Naive thymus-derived CD4-positive, alpha-beta T cell (primary cell): ENCODE measurements around the gene ARPC2. TPM values are rescaled to one million over a fixed set of nuclear protein-coding genes. Genes with fewer than 3 reads are reported as not detected.
A peak's percentile ranks its signal among the peaks of the same experiment; 100 is the strongest.

Experiments used
- ATAC-seq: fragments of 150-1000 bp; cut with Tn5 transposase; 2 replicates; pipeline ENCODE4 v1.10.0; 2021; ENCODE audit warnings: mild to moderate bottlenecking, moderate library complexity
- CTCF ChIA-PET: fragments of 350-600 bp; sonication (Branson Sonifier 250); formaldehyde crosslinking; loops from one replicate; lab custom pipeline; 2021; ENCODE audit warnings: antibody characterized with exemption; lab: Charles Lee
- POLR2A ChIA-PET: fragments of 350-600 bp; sonication (Branson Sonifier 250); formaldehyde crosslinking; loops from one replicate; lab custom pipeline; 2021; ENCODE audit warnings: antibody characterized with exemption, inconsistent platforms; lab: Charles Lee
- DNase-seq, 9 donors: peaks; one replicate each; pipeline versions ENCODE4 v3.0.0 to v3.0.0-alpha.2; 2020 to 2022; ENCODE audit warnings: mixed read lengths in 1 of 9
- H3K27ac ChIP-seq: one replicate; pipeline ENCODE4 v1.7.0; 2013; ENCODE audit warnings: mild to moderate bottlenecking, low read depth, low read length, moderate library complexity
- H3K27me3 ChIP-seq, 2 donors: one replicate each; pipeline ENCODE4 v1.7.0; 2013; ENCODE audit warnings: low read length in 2 of 2, mild to moderate bottlenecking in 2 of 2, moderate library complexity in 2 of 2; ENCODE audit not compliant: control insufficient read depth in 2 of 2, insufficient read depth in 2 of 2
- H3K36me3 ChIP-seq, 3 experiments: 1 replicate in 2 of 3; 2 replicates in 1 of 3; pipeline ENCODE4 v1.7.0; 2013; ENCODE audit warnings: low read length in 3 of 3, mild to moderate bottlenecking in 3 of 3, moderate library complexity in 1 of 3; ENCODE audit not compliant: insufficient read depth in 3 of 3, control insufficient read depth in 2 of 3
- H3K4me1 ChIP-seq, 2 donors: one replicate each; pipeline ENCODE4 v1.7.0; 2013; ENCODE audit warnings: low read length in 2 of 2, mild to moderate bottlenecking in 2 of 2, moderate library complexity in 1 of 2; ENCODE audit not compliant: control insufficient read depth in 2 of 2, insufficient read depth in 2 of 2
- H3K4me3 ChIP-seq: 2 replicates; pipeline ENCODE4 v1.7.0; 2013; ENCODE audit warnings: mild to moderate bottlenecking, low read length
- H3K9me3 ChIP-seq, 3 experiments: 1 replicate in 2 of 3; 2 replicates in 1 of 3; pipeline ENCODE4 v1.7.0; 2013; ENCODE audit warnings: low read length in 3 of 3; ENCODE audit not compliant: control insufficient read depth in 2 of 3
- H3K27ac Mint-ChIP-seq, 9 donors: one replicate each; pipeline ENCODE4 v1.8.0; 2020 to 2022; ENCODE audit warnings: mixed read lengths in 9 of 9, mild to moderate bottlenecking in 8 of 9, moderate library complexity in 5 of 9, inconsistent platforms in 2 of 9
- H3K27me3 Mint-ChIP-seq, 5 donors: one replicate each; pipeline ENCODE4 v1.8.0; 2021 to 2022; ENCODE audit warnings: mixed read lengths in 5 of 5, mild to moderate bottlenecking in 1 of 5
- H3K36me3 Mint-ChIP-seq, 5 donors: one replicate each; pipeline ENCODE4 v1.8.0; 2020 to 2022; ENCODE audit warnings: mixed read lengths in 5 of 5, mild to moderate bottlenecking in 3 of 5, inconsistent platforms in 1 of 5
- H3K4me1 Mint-ChIP-seq, 7 donors: one replicate each; pipeline ENCODE4 v1.8.0; 2020 to 2022; ENCODE audit warnings: mixed read lengths in 7 of 7, mild to moderate bottlenecking in 3 of 7, inconsistent platforms in 1 of 7
- H3K4me3 Mint-ChIP-seq, 10 donors: one replicate each; pipeline ENCODE4 v1.8.0; 2020 to 2022; ENCODE audit warnings: mild to moderate bottlenecking in 10 of 10, mixed read lengths in 10 of 10, moderate library complexity in 6 of 10, inconsistent platforms in 2 of 10
- H3K9me3 Mint-ChIP-seq, 11 donors: one replicate each; pipeline ENCODE4 v1.8.0; 2020 to 2022; ENCODE audit warnings: mixed read lengths in 11 of 11, mild to moderate bottlenecking in 4 of 11, inconsistent platforms in 1 of 11, moderate library complexity in 1 of 11
- intact Hi-C, 2 donors: fragments of 100-400 bp; cut with micrococcal nuclease; formaldehyde crosslinking; loops; one replicate each; pipeline ENCODE4 v1.15.1; 2023
- polyA plus RNA-seq, 2 donors: library from polyadenylated mRNA; unstranded; fragments of 300-500 nt; fragmentation: Illumina TruSeq; gene quantifications; one replicate each; pipeline ENCODE4 v1.2.3, GENCODE V29; 2021
- total RNA-seq, 6 experiments: library from RNA in 5 of 6; stranded (reverse) in 5 of 6; gene quantifications; 1 replicate in 5 of 6; 2 replicates in 1 of 6; pipeline ENCODE4 v1.2.3 and lab custom pipeline; 2021 to 2026

ARPC2 gene
- total and polyA plus RNA-seq, 7 experiments from 2014 or later = 330 to 694 (median 477) TPM

DNA sequence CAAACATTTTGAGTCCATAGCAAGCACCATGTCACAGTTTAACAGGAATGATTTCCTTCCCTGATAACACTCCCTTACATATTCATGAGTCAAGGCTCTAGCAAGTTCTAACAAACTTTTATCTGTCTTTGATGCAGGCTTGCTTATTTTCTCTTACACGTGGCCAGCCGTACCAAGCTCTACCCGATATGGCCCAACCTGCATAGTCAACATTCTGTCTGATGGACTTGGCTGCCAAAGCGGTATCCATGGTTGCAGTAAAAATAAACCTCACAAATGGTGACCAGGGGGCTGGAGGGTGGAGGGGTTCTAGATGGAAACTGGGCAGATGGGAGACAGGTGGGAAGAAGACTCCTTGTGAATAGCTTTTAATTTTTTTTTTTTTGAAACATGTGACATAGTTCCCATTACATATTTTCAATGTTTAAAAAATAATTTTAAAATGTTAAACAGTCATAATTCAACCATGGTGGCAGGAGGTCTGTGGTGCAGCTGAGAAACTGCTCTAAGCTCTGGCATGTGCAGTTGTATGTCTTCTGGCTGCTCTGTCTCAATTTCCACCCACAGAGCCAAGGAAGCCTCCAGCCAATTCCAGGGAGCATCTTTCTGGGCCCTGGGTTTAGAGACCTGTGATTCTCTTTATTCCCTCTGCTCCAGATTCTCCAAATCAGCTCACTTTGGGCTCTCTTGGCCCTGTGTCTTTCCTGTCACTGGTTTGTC is 29.5 kb upstream of the ARPC2 start:
- Histone ChIP-seq H3K27me3 (no peaks in the 10 kb centered on the region), H3K9me3 (no peaks in the 10 kb centered on the region), H3K36me3 (no peaks in the 10 kb centered on the region), H3K4me3 (no peak overlapping the region), H3K4me1 (no peaks in the 10 kb centered on the region), H3K27ac (no peak overlapping the region)
- ATAC-seq (no peak), DNase-seq (no peak)
- Mint-ChIP-seq H3K27me3 (peaks cover 0 to 20% (median 0%) of the 10 kb centered on the region in 5 donors), H3K4me3 (no peak overlapping the region), H3K27ac (peak overlapping the region in 1 of 9 donors; percentile 37), H3K36me3 (no peaks in the 10 kb centered on the region), H3K4me1 (peaks cover 0 to 14% (median 8%) of the 10 kb centered on the region in 7 donors), H3K9me3 (peaks cover 0 to under 1% (median 0%) of the 10 kb centered on the region in 11 donors)
- intact Hi-C loops = loop anchor here in 1 of 2 donors (2.0 to 5.0 kb wide), 2 partner anchors 209 to 660 kb away; no protein-coding TSS in a partner anchor
- ChIA-PET POLR2A (interaction anchor here (0.9 to 1.5 kb wide), 2 partner anchors 75 to 83 kb away, joined by 3 to 5 read pairs; partner anchors contain the start of genes AAMP and PNKD), CTCF (interaction anchor here (0.7 to 2.8 kb wide), 7 partner anchors 39 to 83 kb away, joined by 3 to 13 read pairs (median 5); partner anchors contain the start of genes AAMP and PNKD)

DNA sequence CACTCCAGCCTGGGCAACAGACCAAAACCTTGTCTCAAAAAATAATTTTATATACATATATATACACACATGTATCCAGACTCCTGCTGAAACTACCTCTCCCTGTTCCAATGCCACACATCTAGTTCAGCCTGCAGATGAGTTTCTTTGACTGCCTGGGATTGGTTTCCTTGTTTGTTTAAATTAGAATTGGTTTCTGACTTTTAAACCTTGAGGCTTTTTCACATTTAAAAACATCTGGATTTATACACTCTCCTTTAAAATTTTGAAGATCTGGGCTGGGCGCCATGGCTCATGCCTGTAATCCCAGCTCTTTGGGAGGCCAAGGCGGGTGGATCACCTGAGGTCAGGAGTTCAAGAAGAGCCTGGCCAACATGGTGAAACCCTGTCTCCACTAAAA is 28.5 kb upstream of the ARPC2 start:
- peaks cover 0 to 14% (median 8%) of the 10 kb centered on the region in 7 donors for H3K4me1 Mint-ChIP-seq
- H3K9me3 Mint-ChIP-seq = peaks cover 0 to 2% (median 0%) of the 10 kb centered on the region in 11 donors
- ATAC-seq = no peak
- DNase-seq = no peak
- H3K27ac ChIP-seq = no peak overlapping the region
- no peaks in the 10 kb centered on the region for H3K36me3 ChIP-seq
- peak overlapping the region in 1 of 9 donors; percentile 13 for H3K27ac Mint-ChIP-seq
- peaks cover 0 to 11% (median 0%) of the 10 kb centered on the region in 5 donors for H3K27me3 Mint-ChIP-seq
- no peaks in the 10 kb centered on the region for H3K4me1 ChIP-seq
- no peaks in the 10 kb centered on the region for H3K9me3 ChIP-seq
- CTCF ChIA-PET = interaction anchor here (1.0 to 1.4 kb wide), 3 partner anchors 32 to 71 kb away, joined by 3 to 8 read pairs (median 3); no protein-coding TSS in a partner anchor
- no peaks in the 10 kb centered on the region for H3K27me3 ChIP-seq
- no peaks in the 10 kb centered on the region for H3K36me3 Mint-ChIP-seq
- no peak overlapping the region for H3K4me3 ChIP-seq
- POLR2A ChIA-PET = interaction anchor here (0.6 kb wide), 1 partner anchor 10 kb away, joined by 3 read pairs; no protein-coding TSS in a partner anchor
- H3K4me3 Mint-ChIP-seq = no peak overlapping the region
- intact Hi-C loops = loop anchor here in 1 of 2 donors (5.0 kb wide), 1 partner anchor 659 kb away; no protein-coding TSS in a partner anchor

DNA sequence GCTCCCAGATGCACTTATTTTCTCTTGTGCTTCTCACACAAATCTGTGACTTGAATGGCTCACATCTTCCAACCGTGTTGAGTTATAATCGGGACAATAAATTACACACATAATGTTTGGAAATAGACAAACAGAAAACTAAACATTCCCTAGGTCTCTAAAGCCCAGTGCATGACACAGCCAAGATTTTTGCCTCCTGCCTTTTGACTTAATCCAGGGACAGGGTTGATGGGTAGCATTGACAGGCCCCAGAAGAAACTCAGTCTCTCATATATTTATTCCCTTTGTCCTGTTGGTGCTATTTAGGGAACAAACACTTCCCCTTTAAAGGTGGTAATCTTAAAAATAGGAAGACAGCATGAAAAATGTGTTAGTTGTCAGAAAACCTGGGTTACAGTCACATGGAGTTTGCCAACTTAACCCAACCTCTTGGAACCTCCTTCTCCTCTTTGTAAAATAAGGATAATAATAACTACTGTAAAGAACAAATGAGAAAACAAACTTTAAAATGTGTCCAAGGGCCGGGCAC is 24.0 kb upstream of the ARPC2 start:
- no peaks in the 10 kb centered on the region for H3K36me3 Mint-ChIP-seq
- Histone ChIP-seq H3K4me3 (no peak overlapping the region), H3K4me1 (no peaks in the 10 kb centered on the region), H3K27me3 (no peaks in the 10 kb centered on the region), H3K36me3 (no peaks in the 10 kb centered on the region), H3K27ac (no peak overlapping the region), H3K9me3 (no peaks in the 10 kb centered on the region)
- ChIA-PET POLR2A (no interaction called here), CTCF (interaction anchor here (0.6 kb wide), 1 partner anchor 75 kb away, joined by 3 read pairs; no protein-coding TSS in a partner anchor)
- peaks cover 0 to 17% (median 0%) of the 10 kb centered on the region in 5 donors for H3K27me3 Mint-ChIP-seq
- H3K4me1 Mint-ChIP-seq = peaks cover 0 to 3% (median 0%) of the 10 kb centered on the region in 7 donors
- H3K4me3 Mint-ChIP-seq = no peak overlapping the region
- intact Hi-C loops = no loop called here
- ATAC-seq = no peak
- H3K9me3 Mint-ChIP-seq = peaks cover 0 to 2% (median 0%) of the 10 kb centered on the region in 11 donors
- H3K27ac Mint-ChIP-seq = no peak overlapping the region
- no peak for DNase-seq

DNA sequence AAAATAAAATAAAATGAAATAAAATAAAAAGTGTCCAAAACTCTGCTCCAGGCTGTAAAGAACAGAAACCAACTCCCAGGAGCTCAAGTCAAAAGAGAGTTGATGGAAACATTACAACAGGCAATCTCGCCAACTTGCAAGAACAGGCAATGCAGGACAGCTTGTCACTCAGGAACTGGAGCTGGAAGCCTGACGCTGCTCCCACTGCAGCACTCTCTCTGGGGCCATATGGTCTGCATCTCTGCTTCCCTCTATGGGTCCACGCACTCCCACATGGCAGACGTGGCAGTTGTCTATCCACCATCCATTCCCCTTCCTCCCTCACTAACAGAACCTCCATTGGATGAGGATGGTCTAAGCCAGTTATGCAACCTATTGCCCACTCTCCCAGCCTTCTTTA is 23.3 kb upstream of the ARPC2 start:
- Mint-ChIP-seq H3K4me3 (no peak overlapping the region), H3K27ac (no peak overlapping the region), H3K36me3 (no peaks in the 10 kb centered on the region), H3K9me3 (peaks cover 0 to 2% (median 0%) of the 10 kb centered on the region in 11 donors), H3K4me1 (peaks cover 0 to 3% (median 0%) of the 10 kb centered on the region in 7 donors), H3K27me3 (peaks cover 0 to 25% (median 1%) of the 10 kb centered on the region in 5 donors)
- DNase-seq = no peak
- ChIA-PET POLR2A (no interaction called here), CTCF (no interaction called here)
- ATAC-seq = no peak
- Histone ChIP-seq H3K27ac (no peak overlapping the region), H3K4me3 (no peak overlapping the region), H3K9me3 (no peaks in the 10 kb centered on the region), H3K27me3 (no peaks in the 10 kb centered on the region), H3K4me1 (no peaks in the 10 kb centered on the region), H3K36me3 (no peaks in the 10 kb centered on the region)
- intact Hi-C loops = no loop called here

DNA sequence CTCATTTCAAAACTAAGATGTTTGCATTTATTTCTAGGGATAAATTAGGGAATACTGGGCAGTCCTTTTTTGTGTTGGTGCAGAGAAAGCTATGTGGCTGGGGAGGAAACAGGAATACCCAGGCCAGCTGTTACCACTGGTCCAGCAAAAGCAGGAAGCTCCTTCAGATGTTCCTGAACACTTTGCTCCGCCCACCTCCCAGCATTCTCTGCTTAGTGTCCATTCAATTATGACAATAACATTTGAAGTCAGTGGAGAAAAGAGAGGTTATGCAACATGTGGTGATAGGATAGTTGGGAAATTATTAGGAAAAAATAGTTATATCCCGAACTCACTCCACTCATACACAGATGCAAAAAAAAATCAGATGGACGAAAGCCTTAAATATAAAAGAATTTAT is 22.1 kb upstream of the ARPC2 start:
- POLR2A ChIA-PET = interaction anchor here (0.6 kb wide), 1 partner anchor 66 kb away, joined by 3 read pairs; the partner anchor contains the start of gene GPBAR1
- ATAC-seq (no peak), DNase-seq (no peak)
- Histone ChIP-seq H3K27ac (no peak overlapping the region), H3K4me3 (no peak overlapping the region), H3K9me3 (no peaks in the 10 kb centered on the region), H3K4me1 (no peaks in the 10 kb centered on the region), H3K27me3 (no peaks in the 10 kb centered on the region), H3K36me3 (no peaks in the 10 kb centered on the region)
- Mint-ChIP-seq H3K4me3 (no peak overlapping the region), H3K9me3 (peaks cover 0 to 2% (median 0%) of the 10 kb centered on the region in 11 donors), H3K27ac (no peak overlapping the region), H3K4me1 (peaks cover 0 to 3% (median 0%) of the 10 kb centered on the region in 7 donors), H3K27me3 (peaks cover 0 to 31% (median 4%) of the 10 kb centered on the region in 5 donors), H3K36me3 (no peaks in the 10 kb centered on the region)
- CTCF ChIA-PET = no interaction called here
- intact Hi-C loops = no loop called here

DNA sequence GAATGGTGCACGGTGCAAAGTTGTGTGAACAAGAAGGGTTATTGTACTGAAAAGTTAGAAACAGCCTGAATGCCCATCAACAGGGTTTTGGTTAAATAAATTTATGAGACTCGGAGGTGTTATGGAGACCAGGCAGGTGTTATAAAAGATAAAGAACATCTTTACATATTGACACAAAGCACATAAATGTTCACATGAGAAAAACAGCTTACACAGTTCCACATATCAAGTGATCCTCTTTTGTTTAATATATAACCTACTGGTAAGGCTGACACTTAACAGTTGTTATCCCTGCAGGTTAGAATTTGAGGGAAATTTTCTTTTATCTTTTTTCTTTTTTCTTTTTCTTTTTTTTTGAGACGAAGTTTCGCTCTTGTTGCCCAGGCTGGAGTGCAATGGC is 20.0 kb upstream of the ARPC2 start:
- peaks cover 0 to 43% (median 4%) of the 10 kb centered on the region in 5 donors for H3K27me3 Mint-ChIP-seq
- no peak for ATAC-seq
- no peaks in the 10 kb centered on the region for H3K9me3 ChIP-seq
- no peaks in the 10 kb centered on the region for H3K36me3 Mint-ChIP-seq
- no peak overlapping the region for H3K4me3 ChIP-seq
- H3K4me1 Mint-ChIP-seq = peaks cover 0 to 6% (median 0%) of the 10 kb centered on the region in 7 donors
- no peak overlapping the region for H3K27ac ChIP-seq
- DNase-seq = no peak
- ChIA-PET POLR2A (no interaction called here), CTCF (no interaction called here)
- H3K27ac Mint-ChIP-seq = no peak overlapping the region
- no peaks in the 10 kb centered on the region for H3K4me1 ChIP-seq
- intact Hi-C loops = no loop called here
- no peaks in the 10 kb centered on the region for H3K27me3 ChIP-seq
- no peaks in the 10 kb centered on the region for H3K36me3 ChIP-seq
- H3K4me3 Mint-ChIP-seq = no peak overlapping the region
- peaks cover 0 to 2% (median 0%) of the 10 kb centered on the region in 11 donors for H3K9me3 Mint-ChIP-seq
